ENCODE results near the gene THADA.
"Not testable (repeated sequence)": the region's sequence is repeated elsewhere in the genome, so short reads cannot be mapped to it uniquely, and the experiment has no call there.

Gene THADA

GRCh38 chr2:43294973-43295603 lies 300.8 kb downstream of the THADA start:
- DNase-seq: no peak

DNA sequence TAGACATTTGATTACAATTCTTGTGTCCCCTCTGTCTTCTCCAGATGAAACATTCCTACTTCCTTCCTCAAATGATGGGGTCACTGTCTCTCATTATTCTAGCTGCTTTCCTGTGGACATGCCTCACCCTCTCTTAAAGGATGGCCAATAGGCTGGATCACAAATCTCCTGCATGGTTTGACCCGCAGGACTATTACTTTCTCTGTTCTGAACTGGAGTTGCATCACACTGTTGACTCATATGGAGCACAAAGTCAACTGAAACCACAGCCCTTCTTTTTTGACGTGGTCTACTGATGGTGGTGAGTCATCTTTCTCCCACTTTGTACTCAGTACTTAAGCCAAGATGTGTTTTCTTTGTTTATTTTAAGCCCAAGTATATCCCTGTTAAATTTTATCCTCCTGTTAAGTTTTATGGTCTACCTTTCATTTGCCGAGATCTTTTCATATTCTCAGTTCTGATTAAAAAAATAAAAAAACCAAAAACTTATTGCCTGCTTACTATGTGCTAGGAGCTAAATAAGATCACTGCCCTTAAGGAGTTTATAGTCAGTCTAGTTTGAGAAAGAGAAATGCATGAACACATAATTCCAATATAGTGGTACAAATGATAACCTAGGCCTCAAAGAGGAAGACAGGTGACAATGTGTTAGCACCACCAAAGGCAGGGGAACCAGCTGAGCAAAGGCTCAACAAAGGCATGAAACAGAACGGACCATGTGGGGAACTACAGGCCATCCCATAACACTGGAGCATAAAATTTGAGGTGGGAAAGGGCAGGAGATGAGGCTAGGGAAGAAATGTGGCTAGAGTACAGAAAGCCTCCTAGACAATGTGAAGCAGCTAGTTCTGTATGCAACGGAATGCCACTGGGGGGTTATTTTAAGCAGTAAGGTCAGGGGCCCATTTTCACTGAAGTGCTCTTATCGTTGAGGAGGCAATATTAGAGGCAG lies 301.8 kb downstream of the THADA start:
- peak; percentile 17 to 39 for DNase-seq

GRCh38 chr2:43292851-43293743 lies 302.7 kb downstream of the THADA start:
- DNase-seq: no peak

DNA sequence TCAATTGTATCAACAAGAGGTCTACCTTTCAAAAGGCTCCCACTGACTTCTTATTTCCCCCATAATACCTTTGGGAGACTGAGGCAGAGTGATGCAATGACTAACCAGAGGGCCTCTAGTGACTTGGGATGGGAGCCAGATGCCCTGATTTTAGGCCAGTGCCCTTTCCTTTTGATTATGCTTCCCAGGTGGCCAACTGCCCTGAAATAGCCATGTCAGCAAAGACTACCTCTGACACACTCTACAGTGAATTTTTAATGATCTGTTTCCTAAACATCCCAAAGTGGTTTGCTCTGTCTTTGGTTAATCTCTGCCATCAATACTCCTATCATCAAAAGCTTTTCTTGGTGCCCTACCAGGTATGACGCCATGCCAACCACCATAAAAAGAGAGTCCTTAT lies 303.5 kb downstream of the THADA start:
- DNase-seq: no peak

DNA sequence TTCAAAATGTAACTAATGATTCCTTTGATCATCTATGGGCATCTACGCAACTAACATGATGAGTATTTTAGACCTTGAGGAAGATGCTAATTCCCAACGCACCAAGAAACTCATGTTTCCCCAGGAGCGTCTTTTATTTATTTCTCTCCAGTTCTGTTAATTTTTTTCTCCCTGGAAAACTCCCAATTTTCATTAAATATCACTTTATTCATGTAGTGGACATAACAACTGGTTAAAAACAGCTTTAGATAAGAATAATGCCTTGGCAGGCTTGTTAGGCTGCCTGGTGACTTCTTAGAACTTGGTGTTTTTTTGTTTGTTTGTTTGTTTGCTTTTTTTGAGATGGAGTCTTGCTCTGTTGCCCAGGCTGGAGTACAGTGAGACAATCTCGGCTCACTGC lies 306.5 kb downstream of the THADA start:
- DNase-seq: no peak

DNA sequence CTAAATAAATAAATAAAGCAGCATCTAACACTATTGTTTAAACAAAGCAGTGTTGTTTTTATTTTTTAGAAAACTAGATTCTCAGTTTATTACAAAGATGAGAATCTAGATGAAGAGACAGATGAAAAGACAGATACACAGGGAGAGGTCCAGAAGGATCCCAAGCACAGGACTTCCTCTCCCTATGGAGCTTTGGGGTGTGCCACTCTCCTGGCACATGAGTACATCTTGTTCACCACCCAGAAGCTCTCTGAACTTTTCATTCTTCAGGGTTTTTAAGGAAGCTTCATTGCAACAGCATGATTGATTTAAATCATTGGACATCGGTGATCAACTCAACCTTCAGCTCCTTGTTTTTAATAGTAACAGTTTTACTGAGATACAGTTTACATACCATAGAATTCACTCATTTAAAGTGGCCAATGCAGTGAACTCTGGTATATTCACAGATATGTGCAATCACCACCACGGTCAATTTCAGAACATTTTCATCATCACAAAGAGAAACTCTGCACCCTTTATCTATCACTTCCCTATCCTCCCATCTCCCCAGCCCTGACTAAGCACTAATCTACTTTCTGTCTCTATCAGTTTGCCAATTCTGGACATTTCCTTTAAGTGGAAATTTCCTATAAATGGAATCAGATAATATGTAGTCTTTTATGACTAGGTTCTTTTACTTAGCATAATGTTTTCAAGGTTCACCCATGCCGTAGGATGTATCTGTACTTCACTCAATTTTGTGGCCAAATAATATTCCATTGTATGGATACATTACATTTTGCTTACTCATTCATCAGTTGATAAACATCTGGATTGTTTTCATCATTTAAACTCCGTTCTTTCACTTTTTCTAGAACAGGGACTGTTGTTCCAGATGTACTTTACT lies 307.2 kb downstream of the THADA start:
- DNase-seq: no peak

DNA sequence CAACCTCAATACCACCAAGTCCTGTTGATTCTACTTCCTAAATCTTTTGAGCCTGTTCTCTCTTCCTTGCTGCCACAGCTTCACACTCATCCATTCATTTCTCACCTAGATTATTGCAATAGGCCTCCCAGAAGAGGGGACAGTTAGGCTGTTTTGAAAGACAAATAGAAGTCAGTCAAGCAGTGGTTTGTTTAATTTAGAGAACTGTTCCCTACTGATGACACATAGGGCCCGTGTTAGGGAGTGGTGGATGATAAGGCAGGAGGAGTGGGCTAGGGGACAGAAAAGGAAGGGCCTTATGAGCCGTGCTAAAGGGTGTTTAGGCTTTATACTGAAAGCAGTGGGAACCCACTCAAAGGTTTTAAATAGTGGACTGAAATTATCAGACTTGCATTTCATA lies 309.9 kb downstream of the THADA start:
- DNase-seq: no peak

DNA sequence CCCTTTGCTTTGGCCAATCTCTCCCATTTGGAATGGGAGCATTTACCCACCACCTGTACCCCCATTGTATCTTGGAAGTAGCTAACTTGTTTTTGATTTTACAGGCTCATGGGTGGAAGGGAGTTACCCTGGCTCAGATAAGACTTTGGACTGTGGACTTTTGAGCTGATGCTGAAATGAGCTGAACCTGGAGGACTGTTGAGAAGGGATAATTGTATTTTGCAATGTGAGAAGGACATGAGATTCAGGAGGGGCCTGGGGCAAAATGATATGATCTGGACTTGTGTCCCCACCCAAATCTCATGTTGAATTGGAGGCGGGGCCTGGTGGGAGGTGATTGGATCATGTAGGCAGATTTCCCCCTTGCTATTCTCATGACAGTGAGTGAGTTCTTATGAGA lies 310.9 kb downstream of the THADA start:
- DNase-seq: no peak

GRCh38 chr2:43284347-43284746 lies 311.5 kb downstream of the THADA start:
- not testable (repeated sequence) for DNase-seq

DNA sequence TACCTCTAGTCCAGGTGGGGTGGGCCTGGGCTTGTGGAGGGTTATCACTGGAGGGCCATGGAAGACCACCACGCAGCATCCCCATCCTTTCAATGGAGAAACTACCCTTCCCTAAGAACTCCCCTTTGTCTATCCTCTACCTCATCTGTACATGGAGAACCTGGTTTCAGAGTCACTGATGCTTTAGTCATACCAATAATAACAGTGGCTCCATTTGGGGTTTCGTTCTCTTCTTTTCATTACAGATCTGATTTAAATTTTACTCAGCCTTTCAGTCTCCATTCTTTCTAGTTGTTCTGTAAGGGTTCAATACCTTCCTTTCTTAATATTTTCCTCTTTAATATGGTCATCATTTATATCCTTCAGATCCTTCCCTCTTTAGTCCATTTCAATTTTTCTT lies 314.8 kb downstream of the THADA start:
- no peak for DNase-seq

GRCh38 chr2:43279317-43279840 lies 316.5 kb downstream of the THADA start:
- no peak for DNase-seq

DNA sequence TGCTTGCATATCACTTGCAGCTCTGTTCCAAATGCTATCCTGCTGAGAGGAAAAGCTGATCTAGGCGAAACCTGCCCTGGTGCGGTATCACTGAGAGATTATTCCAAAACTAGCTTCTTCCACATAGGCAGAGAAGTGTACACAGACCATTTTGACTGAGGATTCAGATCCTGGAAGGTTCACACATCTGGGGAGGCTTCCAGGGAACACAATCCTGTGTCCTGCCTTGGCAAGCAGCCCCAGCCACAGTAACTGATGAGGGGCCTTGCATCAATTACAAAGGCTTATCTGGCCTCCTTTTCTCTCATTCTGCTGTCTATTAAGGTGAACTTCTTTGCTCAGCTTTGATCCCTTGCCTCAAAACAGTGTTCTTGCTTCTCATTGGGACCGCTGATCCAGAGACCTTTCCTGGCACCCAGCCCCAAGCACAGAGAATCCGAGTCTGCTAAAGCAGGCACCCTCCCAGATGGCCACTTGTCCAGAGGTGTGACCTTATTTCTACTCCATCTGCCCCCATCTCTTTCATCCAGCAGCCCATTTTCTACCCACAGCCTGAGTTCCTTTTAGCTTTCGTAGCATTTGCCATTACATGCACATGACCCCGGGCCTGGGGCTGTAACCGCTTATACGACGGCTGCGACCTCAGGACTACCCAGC lies 317.1 kb downstream of the THADA start:
- DNase-seq: no peak

- DNase-seq: no peak
These were observed 318.9 kb downstream of the THADA start for GRCh38 chr2:43276962-43277391.

GRCh38 chr2:43276266-43276941 lies 319.4 kb downstream of the THADA start:
- no peak for DNase-seq

DNA sequence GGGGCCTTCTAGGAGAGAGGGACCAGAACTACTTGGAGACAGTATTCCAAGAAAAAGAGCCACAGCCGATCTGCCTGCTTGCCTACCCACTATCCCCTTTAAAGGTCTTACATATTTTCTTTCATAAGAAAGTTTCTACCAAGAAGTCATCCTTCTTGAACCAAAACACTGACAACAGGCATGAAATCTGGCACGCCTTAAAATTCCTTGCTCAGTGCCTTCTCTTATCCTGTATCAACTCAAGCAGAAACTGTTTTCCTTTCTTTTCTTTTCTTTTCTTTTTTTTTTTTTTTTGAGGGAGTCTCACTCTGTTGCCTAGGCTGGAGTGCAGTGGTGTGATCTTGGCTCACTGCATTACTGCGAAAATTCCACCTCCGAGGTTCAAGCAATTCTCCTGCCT lies 321.1 kb downstream of the THADA start:
- no peak for DNase-seq

- DNase-seq: no peak
These were observed 321.8 kb downstream of the THADA start for GRCh38 chr2:43274055-43274454.

- DNase-seq: peak; percentile 12 to 31
These were observed 322.3 kb downstream of the THADA start for GRCh38 chr2:43273529-43273928.

GRCh38 chr2:43270930-43271615 lies 324.8 kb downstream of the THADA start:
- no peak for DNase-seq

- DNase-seq: no peak
These were observed 325.4 kb downstream of the THADA start for GRCh38 chr2:43270461-43270860.

DNA sequence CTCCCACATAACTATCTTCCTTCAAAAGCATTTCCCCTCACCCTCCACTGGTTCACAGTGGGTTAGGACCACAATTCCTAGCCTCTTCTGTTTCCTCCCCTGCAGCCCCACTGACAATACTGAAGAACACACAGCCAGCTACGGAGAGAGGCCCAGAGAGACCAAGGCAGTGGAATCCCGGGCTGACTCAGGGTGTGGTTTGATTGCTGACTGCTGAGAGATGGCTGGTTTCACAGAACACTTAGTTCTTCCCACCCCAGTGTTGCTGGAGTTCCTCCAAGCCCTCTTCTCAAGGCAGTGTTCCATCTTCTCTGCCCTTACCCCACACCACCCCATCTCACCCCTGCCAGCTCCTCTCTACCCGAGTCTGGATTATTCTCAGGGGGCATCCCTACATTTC lies 326.1 kb downstream of the THADA start:
- peak; percentile 16 to 30 for DNase-seq
